Naive thymus-derived CD4-positive, alpha-beta T cell (primary cell): ENCODE measurements around the gene ADGRF3. TPM values are rescaled to one million over a fixed set of nuclear protein-coding genes. Genes with fewer than 3 reads are reported as not detected.

Source experiments
- ATAC-seq: fragments of 150-1000 bp; cut with Tn5 transposase; 2 replicates; pipeline ENCODE4 v1.10.0; 2021; ENCODE audit warnings: mild to moderate bottlenecking, moderate library complexity
- CTCF ChIA-PET: fragments of 350-600 bp; sonication (Branson Sonifier 250); formaldehyde crosslinking; loops from one replicate; lab custom pipeline; 2021; ENCODE audit warnings: antibody characterized with exemption; lab: Charles Lee
- POLR2A ChIA-PET: fragments of 350-600 bp; sonication (Branson Sonifier 250); formaldehyde crosslinking; loops from one replicate; lab custom pipeline; 2021; ENCODE audit warnings: antibody characterized with exemption, inconsistent platforms; lab: Charles Lee
- DNase-seq, 9 donors: peaks; one replicate each; pipeline versions ENCODE4 v3.0.0 to v3.0.0-alpha.2; 2020 to 2022; ENCODE audit warnings: mixed read lengths in 1 of 9
- H3K27ac ChIP-seq: one replicate; pipeline ENCODE4 v1.7.0; 2013; ENCODE audit warnings: mild to moderate bottlenecking, low read depth, low read length, moderate library complexity
- H3K27me3 ChIP-seq, 2 donors: one replicate each; pipeline ENCODE4 v1.7.0; 2013; ENCODE audit warnings: low read length in 2 of 2, mild to moderate bottlenecking in 2 of 2, moderate library complexity in 2 of 2; ENCODE audit not compliant: control insufficient read depth in 2 of 2, insufficient read depth in 2 of 2
- H3K36me3 ChIP-seq, 3 experiments: 1 replicate in 2 of 3; 2 replicates in 1 of 3; pipeline ENCODE4 v1.7.0; 2013; ENCODE audit warnings: low read length in 3 of 3, mild to moderate bottlenecking in 3 of 3, moderate library complexity in 1 of 3; ENCODE audit not compliant: insufficient read depth in 3 of 3, control insufficient read depth in 2 of 3
- H3K4me1 ChIP-seq, 2 donors: one replicate each; pipeline ENCODE4 v1.7.0; 2013; ENCODE audit warnings: low read length in 2 of 2, mild to moderate bottlenecking in 2 of 2, moderate library complexity in 1 of 2; ENCODE audit not compliant: control insufficient read depth in 2 of 2, insufficient read depth in 2 of 2
- H3K4me3 ChIP-seq: 2 replicates; pipeline ENCODE4 v1.7.0; 2013; ENCODE audit warnings: mild to moderate bottlenecking, low read length
- H3K9me3 ChIP-seq, 3 experiments: 1 replicate in 2 of 3; 2 replicates in 1 of 3; pipeline ENCODE4 v1.7.0; 2013; ENCODE audit warnings: low read length in 3 of 3; ENCODE audit not compliant: control insufficient read depth in 2 of 3
- H3K27ac Mint-ChIP-seq, 9 donors: one replicate each; pipeline ENCODE4 v1.8.0; 2020 to 2022; ENCODE audit warnings: mixed read lengths in 9 of 9, mild to moderate bottlenecking in 8 of 9, moderate library complexity in 5 of 9, inconsistent platforms in 2 of 9
- H3K27me3 Mint-ChIP-seq, 5 donors: one replicate each; pipeline ENCODE4 v1.8.0; 2021 to 2022; ENCODE audit warnings: mixed read lengths in 5 of 5, mild to moderate bottlenecking in 1 of 5
- H3K36me3 Mint-ChIP-seq, 5 donors: one replicate each; pipeline ENCODE4 v1.8.0; 2020 to 2022; ENCODE audit warnings: mixed read lengths in 5 of 5, mild to moderate bottlenecking in 3 of 5, inconsistent platforms in 1 of 5
- H3K4me1 Mint-ChIP-seq, 7 donors: one replicate each; pipeline ENCODE4 v1.8.0; 2020 to 2022; ENCODE audit warnings: mixed read lengths in 7 of 7, mild to moderate bottlenecking in 3 of 7, inconsistent platforms in 1 of 7
- H3K4me3 Mint-ChIP-seq, 10 donors: one replicate each; pipeline ENCODE4 v1.8.0; 2020 to 2022; ENCODE audit warnings: mild to moderate bottlenecking in 10 of 10, mixed read lengths in 10 of 10, moderate library complexity in 6 of 10, inconsistent platforms in 2 of 10
- H3K9me3 Mint-ChIP-seq, 11 donors: one replicate each; pipeline ENCODE4 v1.8.0; 2020 to 2022; ENCODE audit warnings: mixed read lengths in 11 of 11, mild to moderate bottlenecking in 4 of 11, inconsistent platforms in 1 of 11, moderate library complexity in 1 of 11
- intact Hi-C, 2 donors: fragments of 100-400 bp; cut with micrococcal nuclease; formaldehyde crosslinking; loops; one replicate each; pipeline ENCODE4 v1.15.1; 2023
- polyA plus RNA-seq, 2 donors: library from polyadenylated mRNA; unstranded; fragments of 300-500 nt; fragmentation: Illumina TruSeq; gene quantifications; one replicate each; pipeline ENCODE4 v1.2.3, GENCODE V29; 2021
- total RNA-seq, 6 experiments: library from RNA in 5 of 6; stranded (reverse) in 5 of 6; gene quantifications; 1 replicate in 5 of 6; 2 replicates in 1 of 6; pipeline ENCODE4 v1.2.3 and lab custom pipeline; 2021 to 2026

Gene ADGRF3
- total and polyA plus RNA-seq, 7 experiments from 2014 or later, result 0.09 to 5.0 (median 1.6) TPM

DNA sequence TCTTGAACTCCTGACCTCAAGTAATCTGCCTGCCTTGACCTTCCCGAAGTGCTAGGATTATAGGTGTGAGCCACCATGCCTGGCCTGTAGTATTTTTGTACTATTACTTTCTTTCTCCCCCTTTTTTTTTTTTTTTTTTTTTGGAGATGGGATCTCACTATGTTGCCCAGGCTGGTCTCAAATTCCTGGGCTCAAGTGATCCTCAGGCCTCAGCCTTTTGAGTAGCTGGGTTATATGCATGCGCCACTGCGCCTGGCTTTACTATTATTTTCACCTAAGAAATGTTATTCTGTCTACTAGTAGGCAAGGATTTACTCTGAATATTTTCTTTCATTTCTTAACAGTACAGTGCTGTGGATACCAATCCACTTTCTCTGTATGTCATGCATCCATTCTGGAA lies 17.4 kb upstream of the ADGRF3 start:
- H3K36me3 ChIP-seq, result peaks cover 0 to 12% (median 7%) of the 10 kb centered on the region in 3 experiments
- ATAC-seq (no peak), DNase-seq (no peak)
- no peaks in the 10 kb centered on the region for H3K9me3 Mint-ChIP-seq
- CTCF ChIA-PET, result interaction anchor here (0.6 kb wide), 1 partner anchor 20 kb away, joined by 3 read pairs; no protein-coding TSS in a partner anchor
- POLR2A ChIA-PET, result no interaction called here
- no peak overlapping the region for H3K4me3 Mint-ChIP-seq
- H3K4me3 ChIP-seq, result no peak overlapping the region
- no peak overlapping the region for H3K27ac ChIP-seq
- peak overlapping the region in 1 of 9 donors; percentile 58 for H3K27ac Mint-ChIP-seq
- no peaks in the 10 kb centered on the region for H3K9me3 ChIP-seq
- intact Hi-C loops, result no loop called here
- H3K36me3 Mint-ChIP-seq, result peaks cover 8 to 46% (median 12%) of the 10 kb centered on the region in 5 donors
- H3K4me1 Mint-ChIP-seq, result peaks cover 18 to 33% (median 27%) of the 10 kb centered on the region in 7 donors
- no peaks in the 10 kb centered on the region for H3K27me3 ChIP-seq
- no peaks in the 10 kb centered on the region for H3K27me3 Mint-ChIP-seq
- H3K4me1 ChIP-seq, result peaks cover 0 to 5% of the 10 kb centered on the region in 2 donors

DNA sequence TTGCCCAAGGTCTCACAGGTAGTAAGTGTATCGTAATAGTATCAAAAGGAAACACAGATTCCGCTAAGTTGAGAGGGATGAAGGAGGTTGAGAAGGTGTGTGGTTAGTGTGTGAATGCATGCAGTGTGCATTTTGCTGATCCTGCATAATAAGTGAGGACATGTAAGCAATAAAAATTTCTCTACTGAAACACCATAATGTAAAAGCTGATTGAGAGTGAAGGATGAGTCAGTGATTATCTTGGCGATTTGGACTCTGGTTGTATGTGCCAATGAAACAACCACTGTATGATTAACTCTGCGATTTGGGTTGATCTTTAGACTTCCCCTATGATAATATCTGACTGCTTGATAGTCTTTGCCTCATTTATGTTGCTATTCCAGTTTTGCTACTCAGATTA lies 16.7 kb upstream of the ADGRF3 start:
- Mint-ChIP-seq H3K4me3 (no peak overlapping the region), H3K27ac (peak overlapping the region in 1 of 9 donors; percentile 45), H3K36me3 (peaks cover 5 to 40% (median 8%) of the 10 kb centered on the region in 5 donors), H3K4me1 (peaks cover 22 to 39% (median 32%) of the 10 kb centered on the region in 7 donors), H3K27me3 (no peaks in the 10 kb centered on the region), H3K9me3 (no peaks in the 10 kb centered on the region)
- Histone ChIP-seq H3K4me1 (peaks cover 0 to 5% of the 10 kb centered on the region in 2 donors), H3K27me3 (no peaks in the 10 kb centered on the region), H3K4me3 (no peak overlapping the region), H3K27ac (no peak overlapping the region), H3K36me3 (peaks cover 0 to 10% (median 7%) of the 10 kb centered on the region in 3 experiments), H3K9me3 (no peaks in the 10 kb centered on the region)
- ChIA-PET CTCF (no interaction called here), POLR2A (interaction anchor here (0.7 kb wide), 1 partner anchor 1241 kb away, joined by 3 read pairs; no protein-coding TSS in a partner anchor)
- DNase-seq (no peak), ATAC-seq (peak; percentile 63)
- intact Hi-C loops, result no loop called here

DNA sequence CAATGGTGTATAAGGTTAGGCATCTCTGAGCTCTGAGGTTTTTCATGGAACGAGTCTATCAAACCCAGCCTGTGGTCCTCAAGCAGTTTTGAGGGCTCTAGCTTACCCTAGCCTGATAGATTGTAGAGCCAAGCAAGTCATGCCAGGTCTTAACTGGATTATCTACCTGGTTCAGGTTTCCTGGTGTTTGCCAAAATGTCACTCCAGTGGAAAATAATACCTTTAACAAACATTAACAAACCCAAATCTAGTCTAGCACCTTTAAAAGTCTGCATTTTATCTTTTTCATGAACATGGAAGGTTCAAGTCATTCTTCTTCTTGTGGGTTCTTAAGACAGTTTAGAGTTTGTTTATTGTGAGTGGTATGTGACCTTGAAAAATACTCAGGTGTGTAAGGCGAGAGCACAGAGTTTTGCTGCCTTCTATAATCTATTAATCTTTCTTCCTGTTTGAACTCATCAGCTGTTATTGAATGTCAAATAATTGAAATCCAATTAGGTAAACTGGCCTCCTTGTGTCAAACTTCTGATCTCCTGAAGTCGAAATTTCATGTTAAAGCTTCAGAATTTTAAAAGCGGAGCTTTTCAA lies 13.4 kb upstream of the ADGRF3 start:
- no peak overlapping the region for H3K4me3 ChIP-seq
- H3K36me3 Mint-ChIP-seq, result peaks cover 0 to 29% (median 8%) of the 10 kb centered on the region in 5 donors
- no peaks in the 10 kb centered on the region for H3K9me3 ChIP-seq
- CTCF ChIA-PET, result no interaction called here
- ATAC-seq (no peak), DNase-seq (no peak)
- no peak overlapping the region for H3K27ac ChIP-seq
- peak overlapping the region in 1 of 9 donors; percentile 21 for H3K27ac Mint-ChIP-seq
- no peaks in the 10 kb centered on the region for H3K27me3 ChIP-seq
- H3K4me1 ChIP-seq, result peaks cover 0 to 5% of the 10 kb centered on the region in 2 donors
- H3K4me3 Mint-ChIP-seq, result no peak overlapping the region
- intact Hi-C loops, result no loop called here
- POLR2A ChIA-PET, result no interaction called here
- peaks cover 0 to 3% (median 0%) of the 10 kb centered on the region in 3 experiments for H3K36me3 ChIP-seq
- H3K27me3 Mint-ChIP-seq, result no peaks in the 10 kb centered on the region
- no peaks in the 10 kb centered on the region for H3K9me3 Mint-ChIP-seq
- H3K4me1 Mint-ChIP-seq, result peaks cover 33 to 70% (median 58%) of the 10 kb centered on the region in 7 donors

DNA sequence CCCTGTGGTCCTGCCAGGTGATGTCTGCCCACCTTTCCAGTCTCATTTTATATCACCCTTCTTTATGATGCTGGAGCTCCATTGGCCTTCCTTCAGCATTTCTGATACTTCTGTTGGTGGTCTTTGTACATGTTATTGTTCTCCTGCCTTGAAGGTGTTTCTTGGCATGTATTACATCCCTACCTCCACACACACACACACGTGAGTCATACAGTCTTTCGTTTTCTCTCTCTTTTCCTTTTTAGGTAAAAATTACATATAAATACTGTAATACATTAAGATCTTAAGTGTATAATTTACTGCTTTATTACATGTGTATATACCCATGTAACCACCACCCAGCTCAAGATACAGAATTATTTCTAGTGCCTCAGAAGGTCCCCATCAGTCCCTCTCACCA lies 10.2 kb upstream of the ADGRF3 start:
- Mint-ChIP-seq H3K27me3 (no peaks in the 10 kb centered on the region), H3K9me3 (no peaks in the 10 kb centered on the region), H3K4me1 (peaks cover 36 to 73% (median 64%) of the 10 kb centered on the region in 7 donors), H3K36me3 (peaks cover 0 to 36% (median 12%) of the 10 kb centered on the region in 5 donors), H3K27ac (peak overlapping the region in 3 of 9 donors; percentile 37 to 56 (median 50)), H3K4me3 (no peak overlapping the region)
- no peak for ATAC-seq
- H3K27ac ChIP-seq, result no peak overlapping the region
- H3K27me3 ChIP-seq, result no peaks in the 10 kb centered on the region
- H3K4me1 ChIP-seq, result no peaks in the 10 kb centered on the region
- intact Hi-C loops, result no loop called here
- no peak for DNase-seq
- ChIA-PET POLR2A (interaction anchor here (1.2 kb wide), 1 partner anchor 10 kb away, joined by 4 read pairs; the partner anchor contains the start of genes ADGRF3 and SELENOI), CTCF (no interaction called here)
- no peaks in the 10 kb centered on the region for H3K9me3 ChIP-seq
- peaks cover 0 to under 1% (median 0%) of the 10 kb centered on the region in 3 experiments for H3K36me3 ChIP-seq
- H3K4me3 ChIP-seq, result no peak overlapping the region

GRCh38 chr2:26356111-26356510 lies 9.5 kb upstream of the ADGRF3 start:
- peaks cover 38 to 76% (median 69%) of the 10 kb centered on the region in 7 donors for H3K4me1 Mint-ChIP-seq
- Histone ChIP-seq H3K9me3 (no peaks in the 10 kb centered on the region), H3K36me3 (no peaks in the 10 kb centered on the region), H3K4me3 (no peak overlapping the region), H3K4me1 (no peaks in the 10 kb centered on the region), H3K27me3 (no peaks in the 10 kb centered on the region), H3K27ac (no peak overlapping the region)
- H3K4me3 Mint-ChIP-seq, result no peak overlapping the region
- no peak for ATAC-seq
- ChIA-PET POLR2A (interaction anchor here (1.2 kb wide), 1 partner anchor 10 kb away, joined by 4 read pairs; the partner anchor contains the start of genes ADGRF3 and SELENOI), CTCF (no interaction called here)
- no peaks in the 10 kb centered on the region for H3K9me3 Mint-ChIP-seq
- H3K36me3 Mint-ChIP-seq, result peaks cover 0 to 31% (median 12%) of the 10 kb centered on the region in 5 donors
- H3K27ac Mint-ChIP-seq, result peak overlapping the region in 1 of 9 donors; percentile 37
- H3K27me3 Mint-ChIP-seq, result no peaks in the 10 kb centered on the region
- no peak for DNase-seq
- intact Hi-C loops, result no loop called here

- Mint-ChIP-seq H3K4me1 (peaks cover 40 to 77% (median 67%) of the 10 kb centered on the region in 7 donors), H3K27ac (peak overlapping the region in 1 of 9 donors; percentile 36), H3K36me3 (peaks cover 0 to 25% (median 12%) of the 10 kb centered on the region in 5 donors), H3K27me3 (no peaks in the 10 kb centered on the region), H3K4me3 (peak overlapping the region in 1 of 10 donors; percentile 27), H3K9me3 (no peaks in the 10 kb centered on the region)
- ATAC-seq (no peak), DNase-seq (no peak)
- Histone ChIP-seq H3K27me3 (no peaks in the 10 kb centered on the region), H3K27ac (no peak overlapping the region), H3K4me3 (no peak overlapping the region), H3K9me3 (no peaks in the 10 kb centered on the region), H3K4me1 (no peaks in the 10 kb centered on the region), H3K36me3 (no peaks in the 10 kb centered on the region)
- intact Hi-C loops, result loop anchor here in 1 of 2 donors (1.0 kb wide), 1 partner anchor 10 kb away; no protein-coding TSS in a partner anchor
- POLR2A ChIA-PET, result interaction anchor here (1.1 kb wide), 1 partner anchor 9 kb away, joined by 4 read pairs; the partner anchor contains the start of gene SELENOI
- CTCF ChIA-PET, result interaction anchor here (0.7 kb wide), 1 partner anchor 1037 kb away, joined by 3 read pairs; no protein-coding TSS in a partner anchor
Measured at GRCh38 chr2:26355038-26355995, 8.7 kb upstream of the ADGRF3 start.
